GM18502 (cell line): Measurements from ENCODE around the gene CLCNKA.
"Not testable (repeated sequence)": the region's sequence is repeated elsewhere in the genome, so short reads cannot be mapped to it uniquely, and the experiment has no call there.

Experiments used
- ATAC-seq: cut with Tn5 transposase; IDR thresholded peaks from one replicate; pipeline ENCODE4 v1.9.1; 2021; ENCODE audit warnings: mild to moderate bottlenecking; ENCODE audit not compliant: unreplicated experiment, poor library complexity

Gene CLCNKA

GRCh38 chr1:16057314-16057915, 35.6 kb downstream of the CLCNKA start:
- not testable (repeated sequence) for ATAC-seq

GRCh38 chr1:16058394-16059120, 36.7 kb downstream of the CLCNKA start:
- ATAC-seq = not testable (repeated sequence)

- no peak for ATAC-seq
These were observed 39.4 kb downstream of the CLCNKA start for GRCh38 chr1:16061266-16061665.

GRCh38 chr1:16061989-16062686, 40.3 kb downstream of the CLCNKA start:
- ATAC-seq = not testable (repeated sequence)

- not testable (repeated sequence) for ATAC-seq
These were observed 40.8 kb downstream of the CLCNKA start for GRCh38 chr1:16062687-16063075.

- no peak for ATAC-seq
These were observed 41.5 kb downstream of the CLCNKA start for GRCh38 chr1:16063226-16063829.

- ATAC-seq = no peak
These were observed 42.1 kb downstream of the CLCNKA start for GRCh38 chr1:16063921-16064320.

GRCh38 chr1:16064536-16065268, 42.9 kb downstream of the CLCNKA start:
- no peak for ATAC-seq

GRCh38 chr1:16065269-16065576, 43.4 kb downstream of the CLCNKA start:
- no peak for ATAC-seq

GRCh38 chr1:16066245-16066644, 44.4 kb downstream of the CLCNKA start:
- no peak for ATAC-seq

GRCh38 chr1:16067127-16067768, 45.4 kb downstream of the CLCNKA start:
- ATAC-seq = no peak

GRCh38 chr1:16067933-16068332, 46.1 kb downstream of the CLCNKA start:
- ATAC-seq = no peak

- ATAC-seq = no peak
These were observed 46.8 kb downstream of the CLCNKA start for GRCh38 chr1:16068356-16069270.

GRCh38 chr1:16070640-16071355, 49.0 kb downstream of the CLCNKA start:
- ATAC-seq = no peak

- no peak for ATAC-seq
These were observed 49.8 kb downstream of the CLCNKA start for GRCh38 chr1:16071614-16072013.

GRCh38 chr1:16072095-16072494, 50.3 kb downstream of the CLCNKA start:
- no peak for ATAC-seq

- no peak for ATAC-seq
These were observed 51.0 kb downstream of the CLCNKA start for GRCh38 chr1:16072616-16073484.
